B cell (primary cell): ENCODE measurements around the gene TGFBR3. TPM values are rescaled to one million over a fixed set of nuclear protein-coding genes. Genes with fewer than 3 reads are reported as not detected.

ENCODE experiments used
- ATAC-seq: fragments of 200-7000 bp; cut with Tn5 transposase; one replicate; pipeline ENCODE4 v1.10.0; 2021; ENCODE audit warnings: low read depth, mild to moderate bottlenecking, moderate number of reproducible peaks, moderate library complexity
- CTCF ChIA-PET: fragments of 350-600 bp; sonication (Branson Sonifier 250); formaldehyde crosslinking; loops from one replicate; lab custom pipeline; 2021; ENCODE audit warnings: antibody characterized with exemption, inconsistent platforms; lab: Charles Lee
- POLR2A ChIA-PET: fragments of 350-600 bp; sonication (Branson Sonifier 250); formaldehyde crosslinking; loops from one replicate; lab custom pipeline; 2021; ENCODE audit warnings: antibody characterized with exemption; lab: Charles Lee
- DNase-seq: peaks from one replicate; pipeline ENCODE4 v3.0.0; 2013
- H2AFZ ChIP-seq: 2 replicates; pipeline ENCODE4 v1.6.1; 2012; ENCODE audit warnings: mild to moderate bottlenecking, low read depth, low read length; ENCODE audit not compliant: insufficient read depth, poor library complexity, severe bottlenecking
- H3K27ac ChIP-seq, 2 donors: 1 replicate in 1 of 2; 2 replicates in 1 of 2; pipeline ENCODE4 v1.5.1; 2012 to 2013; ENCODE audit warnings: low read length in 2 of 2, mild to moderate bottlenecking in 2 of 2, moderate library complexity in 1 of 2
- H3K27me3 ChIP-seq, 4 experiments: fragments of 200-600 bp in 1 of 4; sonication (generic) in 1 of 4; replicated peaks in 1 of 4; 1 replicate in 2 of 4; 2 replicates in 2 of 4; pipeline versions ENCODE4 v1.6.1 to v1.7.0; 2013 to 2016; ENCODE audit warnings: low read length in 3 of 4, mild to moderate bottlenecking in 2 of 4, mixed read lengths in 1 of 4, moderate library complexity in 1 of 4; ENCODE audit not compliant: insufficient read depth in 4 of 4, control insufficient read depth in 3 of 4; ENCODE audit errors: control extremely low read depth in 1 of 4
- H3K36me3 ChIP-seq, 2 experiments: replicated peaks in 1 of 2; 1 replicate in 1 of 2; 2 replicates in 1 of 2; pipeline versions ENCODE4 v1.6.1 to v1.7.1; 2013; ENCODE audit warnings: low read length in 1 of 2; ENCODE audit not compliant: insufficient read depth in 2 of 2, control insufficient read depth in 1 of 2; ENCODE audit errors: control extremely low read depth in 1 of 2, extremely low read depth in 1 of 2
- H3K4me1 ChIP-seq, 2 donors: fragments of 200-600 bp in 1 of 2; sonication (generic) in 1 of 2; 1 replicate in 1 of 2; 2 replicates in 1 of 2; pipeline versions ENCODE4 v1.5.1 to v1.6.1; 2013 to 2017; ENCODE audit warnings: low read length in 2 of 2; ENCODE audit not compliant: control insufficient read depth in 2 of 2, insufficient read depth in 2 of 2
- H3K4me2 ChIP-seq: replicated peaks from 2 replicates; pipeline ENCODE3; 2012; ENCODE audit warnings: mild to moderate bottlenecking, low read depth, low read length; ENCODE audit not compliant: poor library complexity, severe bottlenecking
- H3K4me3 ChIP-seq, 5 experiments: fragments of 200-600 bp in 1 of 5; sonication (generic) in 1 of 5; 1 replicate in 3 of 5; 2 replicates in 2 of 5; pipeline versions ENCODE4 v1.5.1 to v1.7.0; 2011 to 2016; ENCODE audit warnings: low read length in 4 of 5, mild to moderate bottlenecking in 4 of 5, low read depth in 2 of 5, control low read depth in 1 of 5, moderate library complexity in 1 of 5; ENCODE audit not compliant: insufficient read depth in 1 of 5; ENCODE audit errors: control extremely low read depth in 1 of 5, extremely low read depth in 1 of 5
- H3K79me2 ChIP-seq: fragments of 200-600 bp; sonication (generic); one replicate; pipeline ENCODE4 v1.6.0; 2016; ENCODE audit warnings: low read length; ENCODE audit not compliant: control insufficient read depth, insufficient read depth
- H3K9ac ChIP-seq: fragments of 200-600 bp; sonication (generic); 2 replicates; pipeline ENCODE4 v1.6.1; 2017; ENCODE audit warnings: mild to moderate bottlenecking, low read length, moderate library complexity
- H3K9me3 ChIP-seq, 3 donors: one replicate each; pipeline versions ENCODE4 v1.6.1 to v1.7.1; 2013; ENCODE audit warnings: low read length in 2 of 3; ENCODE audit not compliant: control insufficient read depth in 2 of 3, insufficient read depth in 1 of 3; ENCODE audit errors: control extremely low read depth in 1 of 3
- H4K20me1 ChIP-seq: 2 replicates; pipeline ENCODE4 v1.6.0; 2012; ENCODE audit warnings: mild to moderate bottlenecking, low read length; ENCODE audit not compliant: insufficient read depth, control insufficient read depth, poor library complexity, severe bottlenecking
- H3K27ac Mint-ChIP-seq: one replicate; pipeline ENCODE4 v1.8.0; 2021; ENCODE audit warnings: mixed read lengths
- H3K27me3 Mint-ChIP-seq: one replicate; pipeline ENCODE4 v1.8.0; 2021; ENCODE audit warnings: mixed read lengths
- H3K4me1 Mint-ChIP-seq: one replicate; pipeline ENCODE4 v1.8.0; 2021; ENCODE audit warnings: mixed read lengths
- H3K4me3 Mint-ChIP-seq: one replicate; pipeline ENCODE4 v1.8.0; 2021; ENCODE audit warnings: mixed read lengths
- H3K9me3 Mint-ChIP-seq: one replicate; pipeline ENCODE4 v1.8.0; 2022; ENCODE audit warnings: mixed read lengths; ENCODE audit not compliant: insufficient read depth
- CTCF ChIP-seq: fragments of 200-600 bp; IDR thresholded peaks from one replicate; pipeline ENCODE4 v1.8.0; 2022; ENCODE audit warnings: antibody characterized with exemption, mild to moderate bottlenecking
- EZH2 ChIP-seq: IDR thresholded peaks from 2 replicates; pipeline ENCODE4 v1.6.1; 2012; ENCODE audit warnings: borderline replicate concordance, low read depth, mild to moderate bottlenecking, moderate library complexity, low read length; ENCODE audit not compliant: insufficient read depth, poor library complexity, severe bottlenecking
- WGBS: methylation state at CpG from one replicate; pipeline ENCODE4 v1.1.5; 2013; ENCODE audit warnings: missing lambda C conversion rate; ENCODE audit not compliant: insufficient coverage; 5-methylcytosine and 5-hydroxymethylcytosine counted together
- intact Hi-C: fragments of 100-400 bp; cut with micrococcal nuclease; formaldehyde crosslinking; loops from one replicate; pipeline ENCODE4 v1.10.0; 2022
- polyA plus RNA-seq: library from polyadenylated mRNA; depleted of rRNA; stranded (reverse); fragments of >200 nt; gene quantifications from 2 replicates; pipeline ENCODE4 v1.2.3, GENCODE V29; 2012
- total RNA-seq, 2 donors: library from RNA; stranded (reverse); fragments of 120-200 nt in 1 of 2; gene quantifications; 1 replicate in 1 of 2; 2 replicates in 1 of 2; pipeline versions ENCODE4 v1.2.3 to v1.2.4, GENCODE V29; 2013 to 2022

TGFBR3 gene
- total and polyA plus RNA-seq, 2 donors (not counting 1 experiment from before 2014, with no cell fraction given) = 0.10 to 0.12 TPM

- POLR2A ChIA-PET = no interaction called here
- Histone ChIP-seq H3K79me2 (no peaks in the 10 kb centered on the region), H3K4me2 (no peak overlapping the region), H3K9me3 (no peaks in the 10 kb centered on the region), H3K27me3 (no peaks in the 10 kb centered on the region), H3K4me1 (no peaks in the 10 kb centered on the region), H3K27ac (no peak overlapping the region), H3K9ac (no peak overlapping the region), H3K36me3 (no peaks in the 10 kb centered on the region), H2AFZ (no peak overlapping the region), H4K20me1 (no peaks in the 10 kb centered on the region), H3K4me3 (no peak overlapping the region)
- TF ChIP-seq CTCF (no peak), EZH2 (no peak)
- CTCF ChIA-PET = no interaction called here
- Mint-ChIP-seq H3K27ac (no peak overlapping the region), H3K9me3 (no peaks in the 10 kb centered on the region), H3K27me3 (no peaks in the 10 kb centered on the region), H3K4me3 (no peak overlapping the region), H3K4me1 (no peaks in the 10 kb centered on the region)
- ATAC-seq = no peak
- WGBS = no CpG with 5 or more reads among the region's 2 CpGs
- DNase-seq = no peak
- intact Hi-C loops = no loop called here
These were observed 161.3 kb downstream of the TGFBR3 start for GRCh38 chr1:91724644-91725043.

GRCh38 chr1:91724231-91724630, 161.7 kb downstream of the TGFBR3 start:
- H3K4me3 Mint-ChIP-seq = no peak overlapping the region
- WGBS = 100% methylated on average over 1 of the region's 1 CpG
- H3K36me3 ChIP-seq = no peaks in the 10 kb centered on the region

More at GRCh38 chr1:91724231-91724630, 161.7 kb downstream of the TGFBR3 start:
- Histone ChIP-seq H3K4me2 (no peak overlapping the region), H3K4me1 (no peaks in the 10 kb centered on the region), H3K27me3 (no peaks in the 10 kb centered on the region), H2AFZ (no peak overlapping the region), H3K9ac (no peak overlapping the region), H3K27ac (no peak overlapping the region), H3K9me3 (no peaks in the 10 kb centered on the region), H4K20me1 (no peaks in the 10 kb centered on the region), H3K4me3 (no peak overlapping the region), H3K79me2 (no peaks in the 10 kb centered on the region)
- DNase-seq (no peak), ATAC-seq (no peak)
- ChIA-PET CTCF (no interaction called here), POLR2A (no interaction called here)
- H3K9me3 Mint-ChIP-seq = no peaks in the 10 kb centered on the region
- no peak for TF ChIP-seq EZH2
- TF ChIP-seq CTCF = no peak
- H3K27ac Mint-ChIP-seq = no peak overlapping the region
- H3K4me1 Mint-ChIP-seq = no peaks in the 10 kb centered on the region
- H3K27me3 Mint-ChIP-seq = no peaks in the 10 kb centered on the region
- intact Hi-C loops = no loop called here
